Activated CD8-positive, alpha-beta T cell treated with anti-CD3 and anti-CD28 coated beads, Interleukin-2, amount 10 ng/mL, durations not matched to agents 7 days and 5 days (primary cell): Measurements from ENCODE around the gene JAKMIP1. TPM values are rescaled to one million over a fixed set of nuclear protein-coding genes. Genes with fewer than 3 reads are reported as not detected.

Source experiments
- ATAC-seq: fragments of 150-1000 bp; cut with Tn5 transposase; one replicate; pipeline ENCODE4 v1.10.0; 2021; ENCODE audit warnings: moderate library complexity
- CTCF ChIA-PET: fragments of 350-600 bp; sonication (Branson Sonifier 250); formaldehyde crosslinking; loops from one replicate; lab custom pipeline; 2021; ENCODE audit warnings: antibody characterized with exemption; lab: Charles Lee
- POLR2A ChIA-PET: fragments of 350-600 bp; sonication (Branson Sonifier 250); formaldehyde crosslinking; loops from one replicate; lab custom pipeline; 2021; ENCODE audit warnings: antibody characterized with exemption; lab: Charles Lee
- DNase-seq: peaks from one replicate; pipeline ENCODE4 v3.0.0-alpha.2; 2020
- H3K27ac Mint-ChIP-seq: one replicate; pipeline ENCODE4 v1.8.0; 2021; ENCODE audit warnings: mild to moderate bottlenecking, mixed read lengths
- H3K27me3 Mint-ChIP-seq: one replicate; pipeline ENCODE4 v1.8.0; 2021; ENCODE audit warnings: low read depth, mixed read lengths
- H3K36me3 Mint-ChIP-seq: one replicate; pipeline ENCODE4 v1.8.0; 2021; ENCODE audit warnings: low read depth, mixed read lengths
- H3K4me1 Mint-ChIP-seq: one replicate; pipeline ENCODE4 v1.8.0; 2021; ENCODE audit warnings: low read depth, mixed read lengths
- H3K4me3 Mint-ChIP-seq: one replicate; pipeline ENCODE4 v1.8.0; 2021; ENCODE audit warnings: mild to moderate bottlenecking, mixed read lengths
- H3K9me3 Mint-ChIP-seq: one replicate; pipeline ENCODE4 v1.8.0; 2022; ENCODE audit warnings: mixed read lengths; ENCODE audit not compliant: insufficient read depth
- total RNA-seq, 2 experiments: library from RNA; stranded (reverse); gene quantifications; one replicate each; pipeline ENCODE4 v1.2.3, GENCODE V29; 2021

JAKMIP1 gene
- total RNA-seq, 2 experiments from 2014 or later, result 9.3 to 9.6 TPM

DNA sequence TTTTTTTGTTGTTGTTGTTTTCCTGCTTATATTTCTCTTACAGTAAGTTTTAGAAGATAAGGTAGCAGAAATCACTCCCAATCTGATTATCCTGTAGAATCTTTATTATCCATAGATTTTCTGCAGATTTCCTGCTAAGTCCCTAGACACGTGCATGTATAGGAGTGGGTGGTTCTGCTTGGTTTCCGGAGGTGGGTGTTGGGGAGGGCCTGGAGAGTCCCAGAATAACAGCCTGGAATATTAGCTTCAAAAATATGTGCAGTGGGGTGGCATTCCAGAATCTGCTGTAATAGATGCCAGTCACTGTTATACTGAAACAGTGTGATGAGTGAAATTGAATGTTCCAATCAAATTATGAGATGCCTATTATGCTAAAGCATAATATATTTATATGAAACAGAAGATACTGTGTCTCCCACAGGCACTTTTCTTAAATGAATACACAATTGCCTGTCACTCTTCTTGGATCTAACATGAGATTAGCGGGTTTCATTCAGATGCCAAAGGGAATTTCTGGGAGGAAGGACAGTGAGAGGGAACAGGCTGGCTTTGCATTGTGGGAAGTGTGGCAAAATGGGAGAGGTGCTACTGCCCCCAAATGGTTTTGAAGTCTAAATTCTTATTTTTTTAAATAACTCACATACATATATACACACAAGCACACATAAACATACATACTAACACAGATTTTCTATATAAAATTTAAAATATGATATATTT is 219.8 kb downstream of the JAKMIP1 start:
- peaks cover 21% of the 10 kb centered on the region for H3K27me3 Mint-ChIP-seq
- POLR2A ChIA-PET, result no interaction called here
- ATAC-seq (no peak), DNase-seq (no peak)
- no peak overlapping the region for H3K4me3 Mint-ChIP-seq
- no peaks in the 10 kb centered on the region for H3K4me1 Mint-ChIP-seq
- CTCF ChIA-PET, result no interaction called here
- H3K27ac Mint-ChIP-seq, result no peak overlapping the region
- peaks cover 5% of the 10 kb centered on the region for H3K9me3 Mint-ChIP-seq
- H3K36me3 Mint-ChIP-seq, result no peaks in the 10 kb centered on the region

DNA sequence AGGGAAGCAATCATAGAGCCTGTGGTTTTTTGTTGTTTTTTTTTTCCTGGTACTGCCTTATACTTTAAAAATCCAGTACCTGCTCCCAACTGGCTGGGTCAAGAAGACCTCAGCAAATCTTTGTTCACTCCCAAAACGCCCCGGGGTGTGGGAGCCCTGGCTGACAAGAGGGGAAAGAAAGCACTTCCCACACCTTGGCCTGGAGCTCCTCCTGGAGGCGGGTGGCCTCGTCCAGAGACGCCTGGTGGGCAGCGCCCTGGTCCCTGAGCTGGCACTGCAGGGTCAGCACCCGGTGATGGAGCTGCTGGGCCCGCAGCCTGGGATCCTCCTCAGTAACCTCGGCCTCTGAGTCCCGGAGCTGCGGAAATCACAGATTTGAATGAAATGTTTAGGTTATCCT is 220.4 kb downstream of the JAKMIP1 start:
- CTCF ChIA-PET, result interaction anchor here (1.2 kb wide), 1 partner anchor 158 kb away, joined by 3 read pairs; no protein-coding TSS in a partner anchor
- Mint-ChIP-seq H3K36me3 (no peaks in the 10 kb centered on the region), H3K4me3 (no peak overlapping the region), H3K27me3 (peaks cover 21% of the 10 kb centered on the region), H3K9me3 (peaks cover 4% of the 10 kb centered on the region), H3K4me1 (no peaks in the 10 kb centered on the region), H3K27ac (no peak overlapping the region)
- ATAC-seq (no peak), DNase-seq (no peak)
- POLR2A ChIA-PET, result no interaction called here

DNA sequence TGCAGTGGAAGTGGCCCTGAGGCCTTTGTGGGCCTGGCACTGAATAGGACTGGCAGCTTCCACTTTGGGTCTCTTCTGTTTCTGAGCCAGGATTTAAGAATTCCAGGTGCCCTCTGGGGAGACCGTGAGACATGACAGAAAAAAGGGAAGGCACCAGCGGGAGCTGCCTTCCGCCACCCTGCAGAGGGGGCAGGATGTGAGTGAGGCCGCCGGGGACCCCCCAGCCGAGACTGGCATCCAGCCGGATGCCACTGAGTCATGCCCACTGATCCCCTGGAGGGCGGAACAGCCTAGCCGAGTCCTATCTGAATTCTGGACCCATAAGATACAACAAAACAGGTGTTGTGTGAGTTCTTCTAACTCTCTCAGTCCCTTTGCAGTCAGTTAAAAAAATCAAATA is 223.4 kb downstream of the JAKMIP1 start:
- ChIA-PET CTCF (interaction anchor here (1.0 to 1.6 kb wide), 2 partner anchors 21 to 354 kb away, joined by 3 read pairs; no protein-coding TSS in a partner anchor), POLR2A (no interaction called here)
- Mint-ChIP-seq H3K4me1 (no peaks in the 10 kb centered on the region), H3K27ac (no peak overlapping the region), H3K9me3 (no peaks in the 10 kb centered on the region), H3K27me3 (peaks cover 21% of the 10 kb centered on the region), H3K4me3 (no peak overlapping the region), H3K36me3 (no peaks in the 10 kb centered on the region)
- no peak for DNase-seq
- ATAC-seq, result no peak

DNA sequence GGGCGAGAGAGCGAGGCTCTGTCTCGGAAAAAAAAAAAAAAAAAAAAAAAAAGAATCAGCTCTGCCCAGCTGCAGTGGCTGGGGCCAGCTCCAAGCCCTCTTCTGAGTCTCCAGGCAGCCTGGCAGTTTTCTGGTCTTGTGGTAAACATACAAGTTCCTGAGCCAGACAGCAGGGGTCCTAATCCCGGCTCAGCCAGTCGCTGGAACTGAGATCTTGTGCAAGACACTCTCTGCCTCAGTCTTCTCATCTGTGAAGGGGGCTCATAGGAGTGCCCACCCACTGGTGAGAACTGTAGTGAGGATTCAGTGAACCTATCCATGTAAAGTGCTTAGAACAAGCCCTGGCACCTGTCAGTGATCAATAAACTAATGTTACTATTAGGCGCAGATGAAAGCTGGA is 223.9 kb downstream of the JAKMIP1 start:
- ATAC-seq (no peak), DNase-seq (no peak)
- Mint-ChIP-seq H3K9me3 (no peaks in the 10 kb centered on the region), H3K4me1 (no peaks in the 10 kb centered on the region), H3K36me3 (no peaks in the 10 kb centered on the region), H3K27ac (no peak overlapping the region), H3K4me3 (no peak overlapping the region), H3K27me3 (peaks cover 21% of the 10 kb centered on the region)
- ChIA-PET CTCF (interaction anchor here (1.0 to 1.6 kb wide), 2 partner anchors 22 to 355 kb away, joined by 3 read pairs; no protein-coding TSS in a partner anchor), POLR2A (no interaction called here)

Other genes starting within 250 kb of the JAKMIP1 start
- under 1 TPM; 0.13 to 0.24 TPM for gene C4orf50, start 182.1 kb downstream of the JAKMIP1 start, total RNA-seq
- 1 to 10 TPM in 1 of 2 experiments, under 1 TPM in 1; 0.97 to 1.3 TPM for gene WFS1, start 69.3 kb upstream of the JAKMIP1 start, total RNA-seq